GM12878 (cell line): ENCODE measurements around the gene KCTD8.

Experiments
- CEBPB ChIP-seq, 2 experiments: fragments of 150-350 bp in 1 of 2; IDR thresholded peaks; 2 replicates each; pipeline ENCODE4 v1.6.1; 2012 to 2014; ENCODE audit warnings: low read depth in 2 of 2, low read length in 2 of 2, borderline replicate concordance in 1 of 2, inconsistent platforms in 1 of 2
- CREB1 ChIP-seq: IDR thresholded peaks from 2 replicates; pipeline ENCODE4 v1.6.1; 2012; ENCODE audit warnings: low read depth, mild to moderate bottlenecking, inconsistent platforms
- CTCF ChIP-seq, 3 experiments: IDR thresholded peaks in 2 of 3; conservative IDR thresholded peaks in 1 of 3; 2 replicates each; pipeline ENCODE4 v1.5.1; 2011; ENCODE audit warnings: low read depth in 3 of 3, low read length in 3 of 3, mild to moderate bottlenecking in 3 of 3, control low read depth in 2 of 3, moderate library complexity in 2 of 3, inconsistent platforms in 1 of 3, mixed read lengths in 1 of 3; ENCODE audit not compliant: control insufficient read depth in 2 of 3, insufficient read depth in 1 of 3; ENCODE audit errors: extremely low read depth in 1 of 3
- KAT2A ChIP-seq: conservative IDR thresholded peaks from 2 replicates; pipeline ENCODE4 v1.6.1; 2011; ENCODE audit warnings: low read depth, low read length; ENCODE audit not compliant: control insufficient read depth
- POLR2A ChIP-seq: IDR thresholded peaks from 2 replicates; pipeline ENCODE4 v1.6.1; 2011; ENCODE audit warnings: low read depth, mild to moderate bottlenecking, low read length
- POLR2AphosphoS2 ChIP-seq: IDR thresholded peaks from 2 replicates; pipeline ENCODE4 v1.6.1; 2011; ENCODE audit warnings: low read depth, mild to moderate bottlenecking, low read length, improper control_type of control experiment, moderate library complexity
- POLR2AphosphoS5 ChIP-seq: IDR thresholded peaks from 2 replicates; pipeline ENCODE4 v1.6.1; 2011; ENCODE audit warnings: mild to moderate bottlenecking, low read length, inconsistent platforms
- RAD51 ChIP-seq: fragments of 450-650 bp; IDR thresholded peaks from 2 replicates; pipeline ENCODE4 v1.6.1; 2016; ENCODE audit warnings: moderate library complexity, mild to moderate bottlenecking, inconsistent platforms
- RB1 ChIP-seq: fragments of 450-650 bp; formaldehyde crosslinking; IDR thresholded peaks from 2 replicates; pipeline ENCODE4 v1.6.1; 2017; ENCODE audit warnings: mild to moderate bottlenecking, borderline replicate concordance
- RFX5 ChIP-seq: IDR thresholded peaks from 2 replicates; pipeline ENCODE4 v1.6.1; 2011; ENCODE audit warnings: low read depth, low read length, improper control_type of control experiment
- SPI1 ChIP-seq: IDR thresholded peaks from 2 replicates; pipeline ENCODE4 v1.6.1; 2011; ENCODE audit warnings: low read depth, mild to moderate bottlenecking, low read length, moderate library complexity, borderline replicate concordance; ENCODE audit not compliant: insufficient read depth

GRCh38 chr4:44210750-44211149 lies 237.9 kb downstream of the KCTD8 start:
- TF ChIP-seq RFX5 = no peak
- no peak for TF ChIP-seq RB1
- TF ChIP-seq CREB1 = no peak
- TF ChIP-seq CEBPB (IDR thresholded peaks at IDR 0.05; ENCODE audit: borderline replicate concordance in 1 of 2, low read depth in 2 of 2, low read length in 2 of 2) = no peak
- TF ChIP-seq POLR2AphosphoS2 = no peak
- no peak for TF ChIP-seq RAD51
- no peak for TF ChIP-seq POLR2AphosphoS5
- TF ChIP-seq SPI1 = no peak
- TF ChIP-seq POLR2A = no peak
- no peak for TF ChIP-seq CTCF (IDR thresholded peaks at IDR 0.05 in 2 of 3, conservative IDR thresholded peaks at IDR 0.05 in 1 of 3; ENCODE audit: control insufficient read depth in 2 of 3, extremely low read depth in 1 of 3, insufficient read depth in 1 of 3, low read depth in 3 of 3, low read length in 3 of 3)
- no peak for TF ChIP-seq KAT2A
